Stimulated activated CD4-positive, alpha-beta T cell treated with anti-CD3 and anti-CD28 coated beads, Interleukin-4, amount 100 ng/mL, for 4 hours (primary cell): ENCODE measurements around the gene BRD9.

ENCODE experiments used
- DNase-seq, 2 experiments: peaks; one replicate each; pipeline ENCODE4 v3.0.0-alpha.2; 2020

Gene BRD9

DNA sequence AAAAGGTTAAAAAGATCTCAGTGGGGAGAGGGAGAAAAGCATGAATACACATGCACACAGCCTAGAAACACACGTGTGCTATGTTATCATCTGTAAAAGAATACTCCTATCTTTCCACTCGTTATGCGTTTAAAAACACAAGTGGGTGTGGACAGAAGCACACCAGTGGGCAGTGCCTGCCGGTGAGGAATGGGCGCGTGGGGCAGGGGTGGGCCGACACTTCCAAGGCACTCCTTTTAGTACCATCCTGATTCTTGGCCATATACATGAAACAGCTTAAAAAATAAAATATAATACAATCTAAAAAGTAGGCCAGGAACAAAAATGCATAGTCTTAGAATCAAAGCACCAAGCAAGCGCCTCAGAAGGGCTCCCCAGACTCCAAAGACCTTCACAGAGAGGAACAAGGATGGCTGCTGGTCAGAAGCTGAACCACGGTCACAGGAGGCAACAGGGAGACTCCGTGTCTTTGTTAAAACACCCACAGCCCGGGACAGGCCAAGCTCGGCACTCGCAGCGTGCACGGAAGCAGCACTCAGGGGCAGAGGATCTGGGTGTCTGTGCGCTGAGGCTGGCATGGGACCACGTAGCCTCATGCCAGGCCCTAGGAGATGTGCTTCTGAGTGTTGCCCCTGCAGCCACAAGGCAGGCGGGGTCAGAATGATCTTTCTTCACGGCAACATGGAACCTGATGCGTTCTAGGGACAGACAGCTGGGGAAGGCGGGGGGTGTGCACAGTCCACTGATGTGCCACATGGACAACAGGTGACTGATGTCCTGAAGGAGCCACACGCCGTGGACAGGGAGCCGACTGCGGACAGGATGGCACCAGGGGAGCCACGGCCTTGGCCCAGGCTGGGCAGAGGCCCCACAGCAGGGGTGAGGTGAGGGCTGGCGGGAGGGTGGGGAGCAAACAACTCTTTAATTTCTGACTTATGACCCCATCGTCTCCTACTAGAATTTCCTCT, 15.9 kb downstream of the BRD9 start:
- DNase-seq, result no peak

DNA sequence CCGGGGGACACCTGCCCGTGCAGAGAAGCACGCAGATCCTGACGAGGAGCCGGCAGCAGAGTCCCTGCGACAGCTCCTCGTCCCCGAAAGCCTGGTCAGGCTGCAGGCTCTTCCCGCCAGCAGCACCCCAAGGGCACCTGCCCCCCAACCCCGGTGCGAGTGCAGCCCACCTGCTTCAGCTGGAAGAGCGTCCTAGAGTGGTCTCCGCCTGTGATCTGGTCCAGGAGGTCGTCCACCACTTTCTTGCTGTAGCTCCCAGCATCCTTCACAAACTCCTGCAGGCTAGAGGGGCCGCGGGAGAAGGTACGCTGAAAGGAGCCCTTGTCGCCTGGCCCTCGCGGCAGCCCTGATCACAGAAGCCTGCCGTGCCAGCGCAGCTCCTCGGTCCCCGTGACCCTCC, 16.7 kb downstream of the BRD9 start:
- no peak for DNase-seq

DNA sequence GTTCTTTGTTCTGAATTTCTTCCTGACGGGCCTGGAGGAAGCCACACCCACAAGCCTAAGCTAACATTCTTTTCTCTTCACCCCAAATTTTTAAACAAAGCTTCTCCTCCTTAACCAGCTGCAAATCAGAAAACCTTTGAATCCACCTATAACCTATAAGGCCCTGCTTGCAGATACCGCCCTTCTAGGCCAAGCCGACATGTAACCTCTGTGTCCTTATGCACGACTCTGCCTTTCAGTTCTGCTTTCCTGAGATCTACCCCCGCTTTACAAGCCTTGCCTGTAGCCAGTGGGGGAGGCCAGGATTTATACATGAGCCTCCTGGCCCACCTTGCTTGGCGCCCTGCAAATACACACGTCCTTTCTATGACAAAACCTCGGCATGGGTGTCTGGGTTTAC, 19.3 kb downstream of the BRD9 start:
- no peak for DNase-seq

DNA sequence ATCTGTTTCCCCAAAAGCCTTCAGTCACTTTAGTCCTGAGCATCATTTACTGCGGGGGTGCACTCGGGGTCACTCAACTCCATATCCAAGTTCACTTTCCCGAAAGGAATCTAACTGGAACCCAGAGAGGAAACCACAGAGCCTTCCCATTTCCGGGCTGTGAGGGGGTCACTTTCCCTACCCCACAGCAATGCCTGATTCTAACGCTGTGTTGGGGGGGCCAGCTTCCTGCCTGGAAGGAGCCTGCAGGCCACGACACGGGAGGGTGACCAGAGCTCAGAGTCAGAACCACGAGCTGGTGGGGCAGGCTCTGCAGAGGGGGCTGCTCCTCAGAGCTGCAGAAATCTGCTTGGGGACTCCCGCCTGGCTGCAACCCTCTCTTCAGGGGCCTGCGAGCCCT, 20.3 kb downstream of the BRD9 start:
- no peak for DNase-seq

DNA sequence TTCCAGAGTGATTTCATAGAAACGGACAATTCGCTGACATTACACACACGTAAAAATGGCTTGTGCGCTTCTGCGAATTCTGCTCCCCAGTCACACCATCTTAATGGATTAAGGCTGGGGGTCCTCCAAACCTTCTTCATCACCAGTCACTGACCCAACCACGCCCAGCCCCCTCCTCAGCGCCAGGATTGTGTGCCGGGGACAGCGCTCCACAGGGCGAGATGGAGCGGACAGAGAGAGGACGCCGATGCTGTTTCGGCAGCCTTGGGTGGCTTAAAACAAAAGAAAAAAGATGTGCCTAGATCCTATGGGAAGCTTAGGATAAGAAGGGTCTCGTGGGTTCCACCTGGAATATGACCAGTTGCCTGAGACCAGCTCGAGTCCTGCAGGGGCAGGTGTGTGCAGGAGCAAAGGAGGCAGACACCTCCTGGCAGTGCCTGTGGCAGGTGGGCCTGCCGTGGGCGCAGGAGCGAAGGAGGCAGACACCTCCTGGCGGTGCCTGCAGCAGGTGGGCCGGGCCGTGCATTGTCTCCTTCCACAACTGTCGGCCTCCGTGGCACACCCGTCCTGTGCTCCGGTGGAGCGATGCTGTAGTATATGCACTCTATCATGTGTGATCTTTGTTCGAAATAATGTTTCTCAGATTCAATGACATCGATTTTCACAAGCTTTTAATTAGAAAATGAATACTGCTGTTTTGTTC, 20.9 kb downstream of the BRD9 start:
- DNase-seq, result no peak

DNA sequence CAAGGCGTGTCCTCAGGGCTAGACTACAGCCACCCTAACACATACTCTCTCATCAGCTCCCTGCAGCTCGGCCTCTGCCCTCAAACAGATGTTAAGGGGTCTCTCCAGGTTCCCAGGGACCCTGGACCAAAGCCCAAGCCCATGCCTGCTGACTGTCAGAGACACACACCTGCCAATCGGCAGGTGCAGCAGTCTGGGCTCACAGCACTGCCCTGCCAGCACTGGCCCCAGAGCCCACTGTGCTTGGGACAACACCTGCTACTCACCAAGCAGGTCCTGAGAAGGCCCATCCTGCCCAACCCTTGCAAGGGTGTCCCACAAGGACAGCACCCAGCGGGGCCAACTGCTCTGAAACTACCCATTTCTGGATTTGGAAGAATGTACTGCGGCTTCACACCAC, 21.6 kb downstream of the BRD9 start:
- no peak for DNase-seq

DNA sequence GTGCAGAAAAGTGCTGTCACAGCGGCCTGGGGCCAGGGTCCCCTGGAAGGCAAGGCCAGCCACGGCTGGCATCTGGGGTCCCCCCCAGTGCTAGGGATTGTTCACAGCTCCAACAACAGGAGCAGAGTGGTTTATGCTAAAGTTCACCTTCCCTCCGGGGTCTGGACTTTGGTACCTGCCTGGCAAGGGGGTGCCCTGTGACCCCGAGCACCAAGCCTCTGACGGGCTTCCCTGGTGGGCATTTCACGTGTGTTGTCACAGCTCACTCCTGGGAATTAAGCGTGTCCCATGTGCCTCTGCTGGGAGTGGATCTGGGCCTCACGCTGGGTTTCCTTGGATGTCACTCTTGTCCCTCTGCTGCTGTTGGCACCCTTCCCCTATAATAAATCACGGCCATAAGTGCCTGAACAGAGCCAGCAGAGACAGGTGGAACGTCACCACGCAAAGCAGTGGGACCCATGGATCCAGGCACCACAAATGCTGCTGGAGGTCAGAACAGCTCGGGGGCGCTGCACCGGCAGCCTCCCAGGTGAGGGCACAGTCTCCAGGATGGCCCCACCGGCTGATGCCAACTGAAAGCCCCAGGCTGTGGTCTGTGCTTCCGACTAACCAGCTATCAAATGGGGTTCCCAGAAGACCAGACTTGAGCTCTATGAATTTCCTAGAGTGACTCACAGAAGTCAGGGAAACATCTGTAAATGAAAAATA, 24.0 kb downstream of the BRD9 start:
- no peak for DNase-seq

DNA sequence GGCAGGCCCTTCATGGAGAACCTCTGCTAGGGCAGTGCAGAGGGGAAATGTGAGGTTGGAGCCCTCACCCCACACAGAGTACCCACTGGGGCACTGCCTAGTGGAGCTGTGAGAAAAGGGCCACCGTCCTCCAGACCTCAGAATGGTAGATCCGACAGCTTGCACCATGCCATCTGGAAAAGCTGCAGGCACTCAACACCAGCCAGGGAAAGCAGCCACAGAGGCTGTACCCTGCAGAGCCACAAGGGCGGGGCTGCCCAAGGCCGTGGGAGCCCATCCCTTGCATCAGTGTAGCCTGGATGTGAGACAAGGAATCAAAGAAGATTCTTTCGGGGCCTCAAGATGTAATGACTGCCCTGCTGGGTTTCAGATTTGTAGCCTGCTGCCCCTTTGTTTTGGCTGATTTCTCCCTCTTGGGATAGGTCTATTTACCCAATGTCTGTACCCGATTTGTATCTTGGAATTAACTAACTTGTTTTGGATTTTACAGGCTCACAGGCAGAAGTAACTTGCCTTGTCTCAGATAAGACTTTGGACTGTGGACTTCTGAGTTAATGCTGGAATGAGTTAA, 25.2 kb downstream of the BRD9 start:
- no peak for DNase-seq

DNA sequence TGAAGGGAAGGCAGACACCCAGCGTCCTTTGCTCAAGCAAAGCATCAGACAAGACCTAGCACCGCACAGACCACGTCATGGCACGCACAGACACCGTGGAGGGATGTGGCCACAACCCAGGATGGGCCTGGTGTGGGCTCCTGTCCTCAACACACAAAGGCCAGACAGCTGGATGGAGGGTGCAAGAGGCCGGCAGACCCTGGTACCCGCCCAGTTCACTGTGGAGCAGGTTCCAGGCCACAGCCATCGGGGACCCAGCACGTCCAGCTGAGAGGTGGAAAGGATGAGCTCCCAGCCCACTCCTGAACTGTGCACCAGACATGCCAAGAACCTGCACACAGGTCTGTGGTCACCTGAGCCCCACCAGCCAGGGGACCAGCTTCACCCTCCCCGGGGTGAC, 26.8 kb downstream of the BRD9 start:
- DNase-seq, result no peak

DNA sequence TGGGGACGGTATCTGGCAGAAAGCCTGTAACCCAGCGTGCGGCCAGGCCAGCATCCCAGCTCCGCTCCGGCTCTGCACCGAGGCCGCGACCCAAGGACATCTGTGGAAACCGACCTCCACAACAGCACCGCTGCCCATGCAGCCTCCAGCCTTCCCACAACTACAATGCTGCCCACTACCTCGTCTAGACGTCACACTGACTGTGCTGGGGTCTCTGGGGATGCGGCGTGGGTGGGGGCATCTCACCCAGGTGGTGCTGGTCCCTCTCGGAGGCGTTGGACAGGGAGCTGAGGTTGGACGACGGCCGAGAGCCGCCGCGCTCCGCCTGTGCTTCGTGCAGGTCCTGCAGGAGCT, 27.5 kb downstream of the BRD9 start:
- DNase-seq, result no peak

DNA sequence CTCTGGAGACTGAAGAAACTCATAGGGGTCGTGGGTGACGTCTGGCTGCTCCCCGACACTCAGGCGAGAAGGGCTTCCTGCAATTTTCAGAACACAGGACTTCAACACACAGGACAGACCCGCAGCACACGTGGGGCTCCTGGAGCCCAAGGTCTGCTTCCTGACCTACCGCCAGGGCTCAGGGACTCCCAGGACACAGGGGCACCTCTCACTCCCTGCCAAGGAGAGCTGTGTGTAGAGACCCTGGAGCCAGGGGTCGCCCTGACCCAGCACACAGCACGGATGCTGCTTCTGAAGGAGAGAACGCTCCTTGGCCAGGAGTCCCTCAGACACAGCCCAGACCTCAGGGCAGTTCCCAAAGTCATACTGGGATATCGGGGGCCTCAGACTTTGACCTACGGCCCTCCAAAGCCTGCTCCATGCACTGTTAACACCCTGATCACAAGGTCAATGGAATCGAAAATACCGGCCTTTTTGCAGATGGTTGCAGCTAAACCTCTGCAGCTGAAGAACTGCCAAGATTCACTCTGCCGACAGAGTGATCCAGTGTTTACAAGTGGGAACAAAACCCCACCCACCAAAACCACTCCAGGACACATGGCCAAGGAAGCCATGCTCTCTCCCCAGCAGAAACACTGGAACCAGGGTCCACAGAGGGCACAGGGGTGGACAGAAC, 28.0 kb downstream of the BRD9 start:
- no peak for DNase-seq

DNA sequence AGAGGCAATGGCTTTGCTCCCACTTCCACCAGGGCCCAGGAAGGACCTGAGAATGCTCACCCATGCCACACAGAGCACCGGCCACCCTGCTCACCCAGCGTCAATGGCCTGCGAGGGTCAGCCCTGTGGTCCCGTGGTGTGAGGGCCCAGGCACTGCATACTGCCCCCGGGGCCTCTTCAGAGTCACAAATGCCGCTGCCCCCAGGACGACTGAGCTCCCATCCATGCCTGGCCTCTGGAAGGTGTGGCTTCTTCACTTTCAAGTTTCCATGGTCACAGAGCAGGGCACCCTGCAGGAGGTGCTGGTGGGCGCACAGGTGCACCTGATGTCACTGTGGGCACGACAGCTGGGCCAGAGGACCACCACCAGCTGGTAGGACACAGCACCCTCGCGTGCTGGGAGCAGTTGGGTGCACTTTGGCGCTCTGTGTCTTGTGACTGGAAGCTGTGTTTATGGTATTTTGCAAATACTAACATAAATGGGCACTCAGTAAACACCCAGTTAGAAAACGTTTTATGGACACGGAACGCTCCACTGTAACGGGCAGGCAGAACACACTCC, 29.3 kb downstream of the BRD9 start:
- DNase-seq, result no peak

DNA sequence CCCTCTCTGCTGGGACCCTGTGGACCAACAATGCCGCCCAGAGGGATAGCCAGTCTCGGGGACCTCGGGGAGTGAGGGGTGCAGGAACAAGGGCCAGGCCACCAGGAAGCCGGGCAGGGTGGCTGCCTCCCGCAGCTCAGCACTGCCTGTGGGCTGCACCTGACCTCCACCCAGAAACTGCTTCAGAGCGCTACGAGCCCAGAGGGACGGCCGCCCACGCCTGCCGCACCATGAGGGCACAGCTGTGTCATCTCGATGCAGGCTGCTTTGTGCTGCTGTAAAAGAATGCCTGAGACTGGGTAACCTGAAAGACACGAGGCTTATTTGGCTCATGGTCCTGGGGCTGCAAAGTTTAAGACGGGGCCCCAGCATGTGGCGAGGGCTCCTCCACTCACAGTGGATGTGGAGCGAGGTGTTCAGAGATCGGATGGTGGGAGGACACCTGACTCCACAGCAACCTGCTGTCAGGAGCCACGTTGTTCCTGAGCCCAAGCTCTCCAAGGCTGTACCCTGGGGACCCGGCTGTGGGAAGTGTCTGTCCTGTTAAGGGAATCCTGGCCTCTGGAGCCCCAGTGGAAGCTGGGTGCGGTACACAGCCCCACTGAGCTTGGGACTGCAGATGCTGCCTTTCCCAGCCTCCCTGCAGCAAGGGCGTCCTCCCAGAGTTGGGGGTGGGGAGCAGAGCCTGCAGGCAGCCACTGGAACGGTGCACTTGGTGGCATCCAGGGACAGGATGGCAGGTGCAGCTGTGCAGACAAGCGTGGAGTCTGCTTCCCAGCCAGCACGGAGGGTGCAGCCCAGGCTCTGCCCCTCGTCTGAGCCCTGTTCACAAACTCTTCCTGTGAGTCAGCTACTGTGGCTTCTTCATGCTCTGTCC, 30.0 kb downstream of the BRD9 start:
- no peak for DNase-seq

DNA sequence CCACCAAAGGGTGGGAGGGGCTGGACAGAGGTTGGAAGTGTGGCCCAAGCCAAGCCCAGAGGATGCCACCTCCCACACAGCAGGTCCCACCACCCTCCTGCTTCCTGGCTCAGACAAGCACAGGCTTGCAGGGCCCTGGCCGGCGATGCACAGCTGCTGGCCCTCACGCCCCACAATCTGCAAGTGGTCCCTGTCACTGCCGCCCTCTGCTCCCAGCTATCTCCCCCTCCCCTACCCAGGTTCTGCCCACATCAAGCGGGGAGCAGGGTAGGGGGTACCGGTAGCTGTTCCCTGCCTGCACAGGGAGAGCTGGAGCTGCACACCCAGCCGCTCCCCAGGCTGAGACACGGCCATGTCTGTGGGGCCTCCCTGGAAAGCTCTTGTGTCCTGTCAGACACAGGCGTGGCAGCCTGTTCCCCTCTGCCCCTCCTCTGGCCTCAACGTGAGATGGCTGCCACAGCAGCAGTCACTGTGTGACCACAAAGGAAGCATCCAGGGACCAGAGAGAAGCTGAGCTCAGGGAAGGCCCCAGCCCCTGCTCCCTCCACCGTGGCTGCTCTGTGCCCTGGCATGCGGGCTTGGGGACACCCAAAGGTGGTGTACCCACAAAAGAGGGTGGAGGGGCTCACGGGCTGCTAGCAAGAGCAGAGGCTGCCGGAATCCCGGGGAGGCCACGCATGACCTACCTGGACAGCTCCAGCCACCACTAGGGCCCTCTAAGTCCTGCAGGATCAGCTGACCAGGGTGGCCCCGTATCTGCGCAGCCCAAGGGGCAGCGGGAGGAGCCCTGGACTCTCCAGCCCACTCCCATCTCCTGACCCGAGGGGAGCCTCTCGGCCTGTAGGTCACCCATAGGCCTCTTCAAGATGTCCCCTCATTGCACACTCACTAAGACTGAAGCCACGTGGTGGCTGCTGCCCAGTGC, 30.9 kb downstream of the BRD9 start:
- no peak for DNase-seq

DNA sequence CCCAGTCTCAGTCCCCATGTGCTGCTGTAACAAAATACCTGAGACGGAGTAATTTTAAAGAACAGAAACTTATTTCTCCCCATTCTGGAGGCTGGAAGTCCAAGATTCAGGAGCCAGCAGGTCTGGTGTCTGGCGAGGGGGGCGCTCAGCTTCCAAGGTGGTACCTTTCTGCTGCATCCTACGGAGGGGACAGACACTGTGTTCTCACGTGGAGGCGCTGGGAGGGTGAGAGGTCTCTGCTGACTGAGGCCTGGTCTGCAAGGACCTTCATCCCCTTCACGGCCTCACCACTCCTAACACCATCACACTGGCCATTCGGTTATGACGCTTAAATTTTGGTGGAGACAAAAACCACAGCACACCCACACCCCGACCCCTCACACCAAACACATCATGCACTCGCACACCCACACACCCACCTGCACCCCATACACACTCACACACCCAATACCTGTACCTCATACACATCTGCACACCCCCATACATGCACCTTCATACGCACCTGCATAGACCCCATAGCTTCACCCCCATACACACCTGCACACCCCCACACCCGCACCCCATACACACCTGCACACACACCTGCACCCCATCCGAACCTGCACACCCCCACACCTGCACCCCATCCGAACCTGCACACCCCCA, 32.0 kb downstream of the BRD9 start:
- no peak for DNase-seq

DNA sequence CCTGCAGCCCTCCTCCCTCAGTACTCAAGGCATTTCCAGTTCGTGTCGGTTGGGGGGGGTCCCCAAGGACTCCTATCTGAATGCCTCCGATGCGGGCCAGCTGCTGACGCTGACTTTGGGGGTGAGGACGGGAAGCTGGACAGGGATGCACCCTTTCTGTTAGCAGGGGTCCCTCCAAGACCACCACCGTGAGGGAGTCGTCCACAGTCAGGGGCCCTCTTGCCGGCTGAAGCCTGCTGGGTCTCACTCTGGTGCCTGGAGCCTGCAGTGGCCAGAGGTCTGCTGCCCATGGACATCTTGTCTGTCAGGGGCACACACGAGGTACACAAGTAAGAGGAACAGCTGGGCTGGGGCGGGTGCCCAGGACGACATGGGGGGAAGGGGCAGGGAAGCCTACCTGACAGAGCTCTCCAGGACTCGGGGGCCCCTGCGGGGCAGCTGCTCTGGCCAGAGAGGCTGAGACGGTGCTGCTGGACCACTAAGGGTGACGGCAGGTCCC, 32.8 kb downstream of the BRD9 start:
- no peak for DNase-seq

DNA sequence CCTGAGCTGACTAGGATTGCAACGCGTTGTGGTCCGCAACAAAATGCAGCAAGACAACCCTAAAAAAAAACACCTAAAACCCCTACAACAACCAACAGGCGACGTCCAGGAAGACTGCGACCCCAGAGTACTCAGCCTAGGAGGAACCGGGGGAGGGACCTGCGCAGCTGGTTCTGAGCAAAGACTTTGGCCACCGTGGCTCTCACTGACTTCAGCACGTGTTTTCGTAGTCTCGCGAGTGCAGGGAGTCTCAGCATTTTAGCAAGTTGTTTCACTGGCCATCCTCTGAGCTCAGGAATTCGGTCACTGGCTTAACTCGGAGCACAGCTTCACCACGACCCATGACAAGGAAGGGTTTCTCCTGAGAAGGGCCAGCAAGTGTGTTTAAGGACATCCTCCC, 33.2 kb downstream of the BRD9 start:
- DNase-seq, result no peak

DNA sequence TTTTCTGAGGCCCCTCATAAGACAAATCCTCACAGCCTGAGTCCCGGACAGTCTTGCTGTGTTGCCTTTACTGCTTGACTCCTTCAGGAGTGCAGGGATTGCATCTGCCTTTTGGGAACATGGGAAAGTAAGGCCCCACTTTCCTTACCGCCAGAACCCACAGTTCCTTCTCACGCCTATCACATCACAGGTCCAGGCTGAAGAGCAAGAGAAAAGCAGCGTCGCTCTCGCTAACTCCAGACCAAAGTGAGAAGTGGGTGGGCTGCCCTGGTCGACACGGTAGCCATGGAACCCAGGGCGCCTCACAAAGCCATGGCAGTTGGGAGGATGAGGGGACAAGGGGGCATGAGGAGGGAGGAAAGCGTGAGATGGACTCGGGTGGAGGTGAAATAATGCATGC, 33.9 kb downstream of the BRD9 start:
- no peak for DNase-seq
